Erythroblast (primary cell): ENCODE measurements around the gene VDAC2.

Source experiments
- GATA1 ChIP-seq: IDR thresholded peaks from 2 replicates; pipeline ENCODE4 v1.6.1; 2011; ENCODE audit warnings: low read depth, mild to moderate bottlenecking, control low read depth, low read length, moderate library complexity
- POLR2A ChIP-seq: IDR thresholded peaks from 2 replicates; pipeline ENCODE4 v1.6.1; 2011; ENCODE audit warnings: mild to moderate bottlenecking, low read length

DNA sequence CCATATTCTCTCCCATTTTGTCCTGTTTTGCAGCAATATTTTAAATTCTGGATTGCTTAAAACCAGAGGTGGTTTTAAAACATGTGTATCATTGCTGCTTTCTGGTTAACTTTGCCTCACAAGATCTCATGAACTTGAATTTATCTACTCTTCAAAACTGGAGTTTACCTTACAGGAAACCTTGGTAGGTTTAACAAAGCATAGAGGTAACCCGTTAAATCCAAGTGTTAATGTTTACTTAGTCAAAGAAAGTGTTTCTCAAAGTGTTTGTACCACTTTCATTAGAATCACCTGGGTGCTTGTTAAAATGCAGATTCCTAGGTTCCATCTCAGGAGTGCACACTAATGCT is 44.0 kb upstream of the VDAC2 start:
- TF ChIP-seq POLR2A (no peak), GATA1 (no peak)
